ENCODE results near the gene SLC6A1.

The SLC6A1 gene

GRCh38 chr3:10972072-10972782 lies 20.3 kb upstream of the SLC6A1 start:
- H3K27me3 ChIP-seq (ENCODE audit: insufficient read depth, low read depth, severe bottlenecking) = no peaks in the 10 kb centered on the region
- DNase-seq = no peak
- no peak for TF ChIP-seq CTCF (IDR thresholded peaks at IDR 0.05; ENCODE audit: low read depth, low read length)

GRCh38 chr3:10973046-10973595 lies 19.4 kb upstream of the SLC6A1 start:
- Histone ChIP-seq H3K27me3 (ENCODE audit: insufficient read depth, low read depth, severe bottlenecking) (no peaks in the 10 kb centered on the region), H3K9me3 (ENCODE audit: severe bottlenecking) (no peaks in the 10 kb centered on the region), H3K4me3 (ENCODE audit: low read depth, low read length) (no peak overlapping the region), H3K27ac (no peak overlapping the region), H3K36me3 (no peaks in the 10 kb centered on the region)
- 0 out of 2 replicates have a peak, but pooled peaks have one; percentile 37 for TF ChIP-seq CTCF (IDR thresholded peaks at IDR 0.05; ENCODE audit: low read depth, low read length)
- no peak for DNase-seq

More at GRCh38 chr3:10972072-10972782, 20.3 kb upstream of the SLC6A1 start:
- Histone ChIP-seq H3K27ac (no peak overlapping the region), H3K4me3 (ENCODE audit: low read depth, low read length) (no peak overlapping the region), H3K9me3 (ENCODE audit: severe bottlenecking) (no peaks in the 10 kb centered on the region), H3K36me3 (no peaks in the 10 kb centered on the region)

GRCh38 chr3:10974131-10974530 lies 18.4 kb upstream of the SLC6A1 start:
- Histone ChIP-seq H3K4me3 (ENCODE audit: low read depth, low read length) (no peak overlapping the region), H3K27ac (no peak overlapping the region), H3K27me3 (ENCODE audit: insufficient read depth, low read depth, severe bottlenecking) (no peaks in the 10 kb centered on the region), H3K36me3 (no peaks in the 10 kb centered on the region), H3K9me3 (ENCODE audit: severe bottlenecking) (no peaks in the 10 kb centered on the region)
- no peak for DNase-seq
- TF ChIP-seq CTCF (IDR thresholded peaks at IDR 0.05; ENCODE audit: low read depth, low read length) = no peak

GRCh38 chr3:10974746-10975375 lies 17.7 kb upstream of the SLC6A1 start:
- no peak for DNase-seq
- Histone ChIP-seq H3K27me3 (ENCODE audit: insufficient read depth, low read depth, severe bottlenecking) (no peaks in the 10 kb centered on the region), H3K9me3 (ENCODE audit: severe bottlenecking) (no peaks in the 10 kb centered on the region), H3K4me3 (ENCODE audit: low read depth, low read length) (no peak overlapping the region), H3K27ac (no peak overlapping the region), H3K36me3 (no peaks in the 10 kb centered on the region)
- TF ChIP-seq CTCF (IDR thresholded peaks at IDR 0.05; ENCODE audit: low read depth, low read length) = no peak

- no peak overlapping the region for H3K4me3 ChIP-seq (ENCODE audit: low read depth, low read length)
- TF ChIP-seq CTCF (IDR thresholded peaks at IDR 0.05; ENCODE audit: low read depth, low read length) = no peak
- H3K36me3 ChIP-seq = no peaks in the 10 kb centered on the region
- no peak overlapping the region for H3K27ac ChIP-seq
- H3K27me3 ChIP-seq (ENCODE audit: insufficient read depth, low read depth, severe bottlenecking) = no peaks in the 10 kb centered on the region
- DNase-seq = no peak
- no peaks in the 10 kb centered on the region for H3K9me3 ChIP-seq (ENCODE audit: severe bottlenecking)
These were observed 16.8 kb upstream of the SLC6A1 start for GRCh38 chr3:10975695-10976234.
